GM18909 (cell line): Measurements from ENCODE around the gene BTBD9.

Source experiments
- ATAC-seq: cut with Tn5 transposase; IDR thresholded peaks from one replicate; pipeline ENCODE4 v1.9.1; 2021; ENCODE audit warnings: mild to moderate bottlenecking; ENCODE audit not compliant: unreplicated experiment, poor library complexity

BTBD9 gene

GRCh38 chr6:38639498-38640215 is at the start of gene BTBD9:
Gene BTBD9 (minus strand): TSS chr6:38639929.
- ATAC-seq: peak; percentile 76

DNA sequence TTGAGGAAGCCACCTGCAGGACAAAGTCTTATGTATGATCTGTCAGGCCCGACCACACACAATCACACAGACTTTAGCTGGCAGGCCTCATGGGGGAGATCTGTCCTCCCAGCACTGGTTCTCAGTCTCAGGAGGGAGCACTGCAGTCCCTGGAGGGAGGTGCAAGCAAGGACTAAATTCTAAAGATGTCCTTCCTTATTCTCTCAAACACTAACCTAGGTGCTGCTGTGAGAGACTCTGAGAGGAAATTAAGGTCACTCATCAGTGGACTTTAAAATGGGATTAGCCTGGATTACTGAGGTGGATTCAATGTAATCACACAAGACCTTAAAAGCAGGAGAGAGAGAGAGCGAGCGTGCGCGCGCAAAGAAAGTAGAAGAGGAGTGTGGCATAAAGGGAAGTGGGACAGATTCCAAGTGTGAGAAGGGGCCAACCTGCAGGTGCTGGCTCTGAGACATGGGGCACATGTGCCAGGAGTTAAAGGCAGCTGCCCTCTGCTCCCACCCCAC is 48.9 kb upstream of the BTBD9 start:
- ATAC-seq: peak; percentile 80

DNA sequence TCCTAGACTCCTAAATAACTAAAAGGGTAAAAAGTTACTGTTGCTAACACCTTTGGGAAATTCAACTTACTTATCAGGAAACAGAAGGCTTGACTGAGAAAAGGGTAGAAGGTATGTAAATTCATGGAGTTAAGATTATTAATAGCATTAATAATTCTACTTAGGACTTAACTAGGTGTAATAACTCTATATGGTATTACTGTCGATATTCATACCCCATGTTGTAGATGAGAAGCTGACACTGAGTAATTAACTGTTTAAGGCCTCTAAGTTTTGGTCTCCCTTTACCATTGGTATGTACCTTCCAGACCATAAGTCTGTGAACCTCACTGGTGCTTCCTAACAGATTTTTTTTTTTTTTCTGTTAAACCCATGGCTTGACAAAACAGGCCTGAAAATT is 47.8 kb upstream of the BTBD9 start:
- no peak for ATAC-seq

DNA sequence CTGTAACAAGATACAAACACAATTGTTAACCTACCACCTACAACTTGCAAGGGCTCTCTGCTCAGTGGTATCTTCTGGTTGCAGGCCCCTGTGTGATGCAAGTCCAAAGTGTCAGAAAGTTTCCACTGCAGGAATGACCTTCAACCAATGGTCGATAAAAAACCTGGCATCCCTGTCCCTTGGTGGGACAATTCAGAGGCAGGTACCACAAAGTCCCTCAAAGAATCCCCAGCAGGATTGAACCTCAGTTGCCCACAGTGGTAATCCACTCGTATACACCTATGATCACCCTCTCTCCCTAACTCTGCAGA is 47.3 kb upstream of the BTBD9 start:
- no peak for ATAC-seq

DNA sequence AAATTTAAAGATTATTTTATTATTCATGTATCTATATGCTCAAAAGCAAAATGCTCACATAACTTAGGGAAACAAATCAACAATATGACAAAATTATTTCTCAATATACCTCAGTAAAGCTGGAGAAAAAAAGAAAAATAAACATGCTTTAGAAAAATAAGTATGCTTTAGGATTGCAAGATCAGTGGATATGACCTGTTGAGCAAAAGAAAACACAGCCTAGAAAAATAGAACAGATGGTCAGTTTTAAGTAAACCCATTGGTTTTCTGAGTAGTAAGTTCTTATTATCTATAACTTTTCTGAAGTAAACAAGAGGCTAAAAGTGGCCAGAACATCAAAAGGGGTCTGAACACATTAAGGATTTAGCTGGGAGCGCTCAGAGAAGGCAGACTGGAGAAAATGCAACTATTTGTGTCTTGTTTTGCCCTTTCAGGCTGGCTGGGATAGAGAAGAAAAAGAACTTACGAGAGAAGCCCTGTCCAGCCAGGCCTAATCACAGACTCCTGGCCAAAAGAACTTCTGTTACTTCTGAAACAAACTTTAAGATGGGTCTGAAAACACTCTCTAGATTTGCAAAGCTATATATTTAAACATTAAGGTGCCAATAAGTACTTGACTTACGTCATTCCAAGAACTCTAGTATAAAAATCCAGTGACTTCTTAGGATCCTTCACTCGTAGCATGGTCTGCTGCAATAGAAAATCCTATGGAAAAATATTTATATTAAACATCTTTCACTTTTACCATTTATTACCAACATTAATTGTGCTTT is 46.7 kb upstream of the BTBD9 start:
- ATAC-seq: no peak

- no peak for ATAC-seq
These were observed 45.2 kb upstream of the BTBD9 start for GRCh38 chr6:38684904-38685303.

GRCh38 chr6:38684237-38684636 is 44.5 kb upstream of the BTBD9 start:
- ATAC-seq: no peak

DNA sequence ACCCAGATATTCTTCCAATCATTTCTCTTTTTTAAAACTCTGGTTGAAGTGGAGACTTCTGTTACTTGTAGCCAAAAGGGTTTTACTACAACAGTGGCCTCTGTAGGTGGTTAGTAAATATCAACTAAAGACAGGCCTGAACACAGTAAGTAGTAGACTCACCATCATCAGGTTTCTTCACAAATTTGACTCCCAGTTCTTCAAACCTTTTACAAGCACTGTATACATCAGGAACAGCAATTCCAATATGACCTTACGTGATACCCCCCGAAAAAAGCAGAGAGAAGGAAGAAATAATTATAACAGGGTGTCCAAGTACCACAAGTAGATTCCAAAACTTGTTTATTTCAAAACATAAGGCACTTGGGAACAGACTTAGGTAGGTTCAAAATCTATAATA is 42.1 kb upstream of the BTBD9 start:
- ATAC-seq: no peak

GRCh38 chr6:38679668-38680067 is 39.9 kb upstream of the BTBD9 start:
- no peak for ATAC-seq

- ATAC-seq: no peak
These were observed 38.5 kb upstream of the BTBD9 start for GRCh38 chr6:38678178-38678760.

DNA sequence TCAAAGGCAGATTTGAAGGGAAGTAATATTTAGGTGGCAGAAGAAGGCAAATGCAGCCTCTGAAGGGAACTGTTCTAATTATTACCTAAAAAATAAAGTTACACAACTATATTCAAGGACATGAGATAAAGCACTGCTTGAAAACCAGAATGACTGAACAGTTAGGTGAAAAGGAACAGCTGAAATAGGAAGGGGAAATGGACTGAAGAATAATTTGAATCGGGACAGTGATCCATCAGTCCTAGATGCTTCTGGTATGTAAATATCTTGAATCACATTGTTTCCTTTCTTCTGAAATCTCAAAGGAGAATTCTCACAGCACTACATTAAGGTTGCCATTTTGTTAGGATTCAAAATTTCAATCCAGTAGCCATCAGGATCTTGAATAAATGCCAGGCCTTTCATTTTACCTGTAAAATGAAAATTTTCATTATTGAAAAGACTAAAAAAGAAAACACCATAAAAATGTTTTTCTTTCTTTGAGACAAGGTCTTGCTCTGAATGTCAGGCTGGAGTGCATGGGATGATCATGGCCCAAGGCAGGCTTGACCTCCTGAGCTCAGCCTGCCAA is 37.3 kb upstream of the BTBD9 start:
- no peak for ATAC-seq

GRCh38 chr6:38676236-38676973 is 36.7 kb upstream of the BTBD9 start:
- no peak for ATAC-seq

- no peak for ATAC-seq
These were observed 33.9 kb upstream of the BTBD9 start for GRCh38 chr6:38673397-38674165.

- peak; percentile 86 for ATAC-seq
These were observed 32.2 kb upstream of the BTBD9 start for GRCh38 chr6:38671885-38672467.

- no peak for ATAC-seq
These were observed 18.9 kb upstream of the BTBD9 start for GRCh38 chr6:38658418-38659167.

GRCh38 chr6:38656896-38657295 is 17.2 kb upstream of the BTBD9 start:
- ATAC-seq: no peak

DNA sequence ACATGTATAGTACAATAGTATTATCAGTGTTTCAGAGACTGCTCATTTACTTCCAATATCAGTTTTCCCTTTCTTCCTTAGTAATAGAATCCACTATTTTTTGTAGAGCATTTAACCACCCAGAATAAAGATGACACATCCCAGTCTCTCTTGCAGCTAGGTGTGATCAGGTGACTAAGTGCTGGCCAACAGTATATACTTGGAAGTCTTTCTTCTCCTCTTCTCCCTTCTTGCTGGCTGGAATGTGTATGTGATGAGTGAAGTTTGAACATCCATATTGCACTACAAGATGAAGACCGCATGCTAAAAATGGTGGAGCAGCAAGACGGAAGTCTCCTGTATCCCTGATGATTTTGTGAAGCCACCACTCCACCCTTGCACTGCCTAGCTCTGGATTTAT is 14.5 kb upstream of the BTBD9 start:
- no peak for ATAC-seq

GRCh38 chr6:38651121-38651784 is 11.5 kb upstream of the BTBD9 start:
- ATAC-seq: no peak
